SJCRH30 (cell line): Measurements from ENCODE around the gene PTCHD1. TPM values are rescaled to one million over a fixed set of nuclear protein-coding genes. Genes with fewer than 3 reads are reported as not detected.

Experiments used
- DNase-seq, 2 experiments: peaks; one replicate each; pipeline ENCODE4 v3.0.0-alpha.2; 2015 to 2020
- H3K27ac ChIP-seq: fragments of 250-450 bp; sonication (Bioruptor Pico); 2 replicates; pipeline ENCODE4 v1.5.1; 2020; ENCODE audit warnings: mild to moderate bottlenecking, moderate library complexity
- H3K27me3 ChIP-seq: fragments of 250-450 bp; sonication (Bioruptor Pico); 2 replicates; pipeline ENCODE4 v1.5.1; 2020; ENCODE audit warnings: mild to moderate bottlenecking, moderate library complexity
- H3K36me3 ChIP-seq: fragments of 250-450 bp; sonication (Bioruptor Pico); 2 replicates; pipeline ENCODE4 v1.5.1; 2020; ENCODE audit warnings: mild to moderate bottlenecking, moderate library complexity
- H3K4me1 ChIP-seq: fragments of 250-450 bp; sonication (Bioruptor Pico); 2 replicates; pipeline ENCODE4 v1.5.1; 2020; ENCODE audit warnings: mild to moderate bottlenecking, moderate library complexity
- H3K4me3 ChIP-seq: fragments of 250-450 bp; sonication (Bioruptor Pico); 2 replicates; pipeline ENCODE4 v1.5.1; 2020; ENCODE audit warnings: mild to moderate bottlenecking, moderate library complexity
- H3K9me3 ChIP-seq: fragments of 250-450 bp; sonication (Bioruptor Pico); replicated peaks from 2 replicates; pipeline ENCODE4 v1.5.1; 2020; ENCODE audit warnings: mild to moderate bottlenecking, moderate library complexity
- total RNA-seq: library from RNA; depleted of rRNA; stranded (reverse); fragments of >200 nt; shearing (Covaris generic); gene quantifications from 2 replicates; pipeline ENCODE4 v1.2.3, GENCODE V29; 2014

PTCHD1 gene
- total RNA-seq, 1 experiment from 2014 or later = 0.43 TPM

GRCh38 chrX:23332888-23333821 is 1.5 kb upstream of the PTCHD1 start:
- no peaks in the 10 kb centered on the region for H3K4me1 ChIP-seq
- H3K27ac ChIP-seq = no peak overlapping the region
- no peak for DNase-seq
- H3K4me3 ChIP-seq = no peak overlapping the region; the same call in 1 of the 2 replicates
- no peaks in the 10 kb centered on the region for H3K27me3 ChIP-seq
- H3K36me3 ChIP-seq = no peaks in the 10 kb centered on the region
- no peaks in the 10 kb centered on the region for H3K9me3 ChIP-seq

GRCh38 chrX:23333842-23334520 is 668 bp upstream of the PTCHD1 start:
- no peaks in the 10 kb centered on the region for H3K9me3 ChIP-seq
- H3K4me1 ChIP-seq = no peaks in the 10 kb centered on the region
- no peak overlapping the region for H3K27ac ChIP-seq
- peak; percentile 21 to 28 for DNase-seq
- H3K27me3 ChIP-seq = no peaks in the 10 kb centered on the region
- peak overlapping the region; percentile 46 for H3K4me3 ChIP-seq
- no peaks in the 10 kb centered on the region for H3K36me3 ChIP-seq

DNA sequence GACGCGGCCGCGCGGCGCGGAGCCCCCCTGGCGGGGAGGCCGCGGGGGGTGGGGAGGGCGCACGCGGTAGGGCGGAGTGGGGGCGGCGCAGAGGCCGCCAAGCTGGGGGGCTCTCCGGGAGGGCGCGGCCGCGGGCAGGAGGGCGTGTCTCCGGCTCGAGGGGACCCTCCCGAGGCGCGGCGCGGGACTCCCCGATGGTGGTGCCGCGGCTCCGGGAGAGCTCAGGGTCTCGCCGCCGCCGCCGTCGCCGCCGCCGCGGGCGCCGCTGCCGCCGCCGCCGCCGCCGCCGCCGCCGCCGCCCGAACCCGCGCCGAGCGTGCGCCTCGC is 165 bp upstream of the PTCHD1 start:
- peak overlapping the region; percentile 46 for H3K4me3 ChIP-seq
- H3K9me3 ChIP-seq = no peaks in the 10 kb centered on the region

GRCh38 chrX:23338334-23338733 is 3.7 kb downstream of the PTCHD1 start:
- no peaks in the 10 kb centered on the region for H3K9me3 ChIP-seq
- no peaks in the 10 kb centered on the region for H3K36me3 ChIP-seq
- H3K27me3 ChIP-seq = no peaks in the 10 kb centered on the region
- no peak for DNase-seq
- no peak overlapping the region for H3K27ac ChIP-seq
- H3K4me1 ChIP-seq = no peaks in the 10 kb centered on the region
- H3K4me3 ChIP-seq = no peak overlapping the region

More for the DNA sequence above, 165 bp upstream of the PTCHD1 start:
- no peaks in the 10 kb centered on the region for H3K36me3 ChIP-seq
- H3K27ac ChIP-seq = no peak overlapping the region
- DNase-seq = no peak
- H3K4me1 ChIP-seq = no peaks in the 10 kb centered on the region
- no peaks in the 10 kb centered on the region for H3K27me3 ChIP-seq

DNA sequence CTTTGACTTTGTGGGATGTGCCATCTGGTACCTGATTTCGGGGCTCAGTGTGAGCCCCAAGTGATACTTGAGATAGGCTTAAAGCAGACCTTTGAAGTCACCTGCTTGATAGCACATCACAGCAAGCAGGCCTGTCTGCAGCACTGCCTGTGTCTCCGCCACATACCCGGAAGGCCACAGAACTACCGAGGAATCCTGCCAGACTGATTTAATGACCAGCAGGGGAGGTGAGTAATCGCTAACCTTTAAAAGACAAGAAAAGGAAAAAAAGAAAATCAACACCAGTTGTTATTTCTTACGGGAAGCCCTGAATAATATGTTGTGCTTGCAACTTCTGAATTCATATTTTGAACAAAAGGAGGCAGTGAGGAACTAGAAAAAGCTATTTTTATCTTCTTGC is 6.8 kb downstream of the PTCHD1 start:
- Histone ChIP-seq H3K4me3 (no peak overlapping the region), H3K9me3 (no peaks in the 10 kb centered on the region), H3K27ac (no peak overlapping the region), H3K27me3 (no peaks in the 10 kb centered on the region), H3K36me3 (no peaks in the 10 kb centered on the region), H3K4me1 (no peaks in the 10 kb centered on the region)
- DNase-seq = no peak

DNA sequence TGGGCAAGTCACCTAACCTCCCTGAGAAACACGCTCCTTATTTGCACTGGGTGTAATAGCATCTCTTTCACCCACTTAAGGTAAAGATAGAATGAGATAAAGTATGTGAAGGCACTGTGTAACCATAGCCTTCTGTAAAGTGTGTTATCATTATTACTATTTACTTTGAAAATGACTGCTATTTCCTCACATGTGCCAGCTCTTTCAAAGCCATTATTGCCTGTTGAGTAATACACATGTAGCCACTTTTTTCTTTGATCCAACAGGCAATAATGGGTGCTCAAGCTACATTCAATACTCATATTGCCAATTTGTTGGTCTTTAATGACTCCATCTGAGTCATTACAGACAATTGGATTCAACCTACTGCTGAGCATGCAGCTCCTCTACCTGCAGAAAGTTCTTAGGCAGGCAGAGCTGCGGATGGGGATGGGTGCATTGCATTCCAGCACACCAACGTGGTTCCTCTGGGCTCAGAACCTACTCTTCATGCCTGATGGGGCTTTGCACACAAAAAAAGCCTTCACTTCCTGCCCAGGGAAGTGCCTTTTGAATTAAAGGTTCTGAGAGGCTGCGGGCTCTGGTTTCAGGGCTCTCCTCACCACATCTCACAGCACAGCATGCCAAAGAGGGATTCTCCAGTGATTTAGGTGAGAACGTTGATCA is 9.7 kb downstream of the PTCHD1 start:
- no peak overlapping the region for H3K27ac ChIP-seq
- H3K4me3 ChIP-seq = no peak overlapping the region
- H3K27me3 ChIP-seq = no peaks in the 10 kb centered on the region
- DNase-seq = no peak
- H3K36me3 ChIP-seq = no peaks in the 10 kb centered on the region
- no peaks in the 10 kb centered on the region for H3K4me1 ChIP-seq
- H3K9me3 ChIP-seq = no peaks in the 10 kb centered on the region

DNA sequence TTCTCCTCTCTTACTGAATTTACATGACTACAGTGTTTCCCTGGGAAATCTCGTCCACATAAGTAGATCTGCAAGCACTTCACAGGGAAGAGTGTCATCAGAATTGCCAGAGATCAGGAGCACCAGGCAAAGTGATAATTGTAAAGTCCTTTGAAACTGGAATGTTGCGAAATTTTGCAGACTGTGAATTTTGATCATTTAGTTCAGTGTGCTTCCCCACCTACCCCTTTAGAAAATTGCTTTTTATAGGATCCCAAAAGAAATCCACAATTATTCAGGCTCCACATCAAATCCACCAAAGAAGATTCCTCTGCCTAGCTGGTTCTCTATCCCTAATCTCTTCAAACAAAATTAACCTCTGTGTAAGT is 10.2 kb downstream of the PTCHD1 start:
- Histone ChIP-seq H3K9me3 (no peaks in the 10 kb centered on the region), H3K27me3 (no peaks in the 10 kb centered on the region), H3K4me1 (no peaks in the 10 kb centered on the region), H3K4me3 (no peak overlapping the region), H3K36me3 (no peaks in the 10 kb centered on the region), H3K27ac (no peak overlapping the region)
- DNase-seq = no peak

- H3K4me1 ChIP-seq = no peaks in the 10 kb centered on the region
- no peak for DNase-seq
- no peaks in the 10 kb centered on the region for H3K9me3 ChIP-seq
- H3K27ac ChIP-seq = no peak overlapping the region
- H3K4me3 ChIP-seq = no peak overlapping the region
- H3K36me3 ChIP-seq = no peaks in the 10 kb centered on the region
- H3K27me3 ChIP-seq = no peaks in the 10 kb centered on the region
Observed at GRCh38 chrX:23356189-23356588, 21.5 kb downstream of the PTCHD1 start.

DNA sequence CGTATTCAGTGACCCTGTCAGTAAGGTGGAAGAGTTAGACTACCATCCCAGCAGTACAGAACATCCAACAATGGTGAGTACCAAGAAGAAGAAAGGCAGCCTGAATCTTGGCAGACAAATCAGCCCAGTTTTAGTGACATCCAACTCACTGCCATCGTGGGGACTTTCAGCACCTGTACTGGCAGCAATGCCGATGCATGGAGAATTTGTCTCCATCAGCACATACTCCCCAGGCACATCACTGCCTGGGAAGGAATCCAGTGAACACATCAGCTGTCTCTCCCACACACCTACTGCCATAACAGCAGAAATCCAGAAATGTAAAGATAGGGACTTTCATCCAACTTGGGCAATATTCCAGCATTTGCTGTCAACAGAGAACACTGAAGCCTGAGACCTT is 29.8 kb downstream of the PTCHD1 start:
- no peaks in the 10 kb centered on the region for H3K27me3 ChIP-seq
- H3K27ac ChIP-seq = no peak overlapping the region
- H3K9me3 ChIP-seq = no peaks in the 10 kb centered on the region
- no peaks in the 10 kb centered on the region for H3K36me3 ChIP-seq
- DNase-seq = no peak
- peaks cover 4% of the 10 kb centered on the region for H3K4me1 ChIP-seq
- H3K4me3 ChIP-seq = no peak overlapping the region

DNA sequence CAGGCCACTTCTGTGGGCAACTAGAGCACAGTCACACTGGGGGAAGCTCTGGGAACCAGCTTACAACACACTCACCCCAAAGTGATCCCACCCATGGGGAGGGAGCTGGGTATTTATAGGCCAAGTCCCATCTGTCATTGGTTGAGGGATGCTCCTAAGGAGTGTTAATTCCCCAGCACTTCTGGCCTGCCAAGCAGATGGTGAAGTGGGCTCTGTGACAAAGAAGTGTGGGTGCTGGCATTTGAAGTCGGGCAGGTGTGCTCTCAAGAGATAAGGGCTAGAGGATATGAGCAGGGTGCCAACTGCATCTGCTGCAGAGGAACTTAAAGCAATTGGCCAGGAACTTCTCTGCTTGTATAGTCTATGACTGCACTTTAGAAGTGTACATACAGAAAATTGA is 30.9 kb downstream of the PTCHD1 start:
- Histone ChIP-seq H3K9me3 (no peaks in the 10 kb centered on the region), H3K36me3 (no peaks in the 10 kb centered on the region), H3K4me3 (no peak overlapping the region), H3K27ac (no peak overlapping the region), H3K27me3 (no peaks in the 10 kb centered on the region), H3K4me1 (peaks cover 9% of the 10 kb centered on the region)
- DNase-seq = peak in 1 of 2 experiments; percentile 29

GRCh38 chrX:23366914-23367313 is 32.3 kb downstream of the PTCHD1 start:
- no peak overlapping the region for H3K4me3 ChIP-seq
- no peaks in the 10 kb centered on the region for H3K36me3 ChIP-seq
- H3K27me3 ChIP-seq = no peaks in the 10 kb centered on the region
- no peak overlapping the region for H3K27ac ChIP-seq
- H3K9me3 ChIP-seq = no peaks in the 10 kb centered on the region
- peaks cover 10% of the 10 kb centered on the region for H3K4me1 ChIP-seq
- DNase-seq = no peak

GRCh38 chrX:23369027-23369426 is 34.4 kb downstream of the PTCHD1 start:
- H3K27ac ChIP-seq = no peak overlapping the region
- H3K36me3 ChIP-seq = no peaks in the 10 kb centered on the region
- no peaks in the 10 kb centered on the region for H3K27me3 ChIP-seq
- H3K4me1 ChIP-seq = peaks cover 27% of the 10 kb centered on the region
- no peak overlapping the region for H3K4me3 ChIP-seq
- no peaks in the 10 kb centered on the region for H3K9me3 ChIP-seq
- DNase-seq = peak in 1 of 2 experiments; percentile 31

DNA sequence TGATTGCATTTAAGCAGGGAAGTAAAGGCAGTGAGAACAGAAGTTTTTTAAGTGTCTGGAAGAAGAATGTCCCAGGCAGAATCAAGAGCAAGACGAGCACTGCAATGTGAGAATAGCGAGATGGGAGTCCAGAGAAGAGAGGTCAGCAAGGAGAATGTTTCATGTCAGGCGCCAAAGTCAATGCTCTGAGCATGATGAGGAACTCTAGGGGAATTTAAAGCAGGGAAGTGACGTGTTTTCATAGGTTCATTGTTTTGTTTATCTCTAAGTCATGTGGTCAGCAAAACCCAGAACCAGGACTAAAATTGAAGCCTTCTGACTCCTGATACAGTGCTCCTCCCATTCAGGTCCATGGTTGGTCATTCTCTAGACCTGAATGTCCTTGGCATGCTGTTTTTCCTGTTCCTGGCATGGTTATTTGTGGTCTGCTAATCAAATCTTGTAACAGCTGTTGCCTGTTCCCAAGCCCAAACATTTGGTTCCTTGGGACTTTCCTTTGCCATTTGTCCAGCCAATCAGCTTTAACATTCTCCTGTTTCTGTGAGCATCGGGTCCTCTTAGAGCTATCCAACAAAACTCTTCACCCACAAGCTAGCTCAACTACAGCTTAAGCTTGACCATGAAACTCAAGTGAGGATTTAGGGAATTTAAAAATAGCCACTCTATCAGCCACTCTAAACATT is 37.7 kb downstream of the PTCHD1 start:
- Histone ChIP-seq H3K36me3 (no peaks in the 10 kb centered on the region), H3K27me3 (no peaks in the 10 kb centered on the region), H3K4me1 (peaks cover 27% of the 10 kb centered on the region), H3K27ac (peak overlapping the region; percentile 8; the same call in 1 of the 2 replicates), H3K4me3 (no peak overlapping the region), H3K9me3 (no peaks in the 10 kb centered on the region)
- DNase-seq = peak; percentile 53 to 82

DNA sequence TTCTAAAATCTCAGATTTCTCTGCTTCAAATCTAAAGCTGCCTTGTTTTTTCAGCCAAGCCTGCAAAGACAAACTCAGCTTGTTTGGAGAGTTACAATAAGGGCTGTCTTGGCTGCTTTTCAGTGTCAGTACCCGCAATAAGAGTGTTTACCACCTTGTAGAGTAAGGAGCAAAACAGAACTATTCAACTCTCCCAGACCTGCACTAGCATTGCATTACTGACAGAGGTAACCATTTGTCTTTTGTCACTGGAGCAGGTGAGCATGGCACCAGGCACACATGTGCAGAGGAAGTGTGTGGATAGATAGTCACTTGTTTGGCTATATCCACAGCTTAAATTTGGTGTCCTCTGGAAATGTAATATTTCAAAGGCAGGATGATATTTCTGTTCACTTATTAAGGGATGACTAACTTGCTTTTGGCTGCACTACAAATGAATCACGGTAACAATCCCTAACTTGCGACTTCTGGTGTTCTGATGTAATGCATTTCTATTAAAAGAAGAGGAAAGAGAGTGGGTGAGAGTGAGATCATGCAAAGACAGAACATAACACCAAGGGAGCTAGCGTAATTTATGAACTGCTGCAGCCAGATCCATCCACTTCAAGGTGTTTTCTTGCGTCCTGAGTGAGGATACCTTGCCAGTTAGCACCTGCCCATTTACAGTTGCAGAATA is 38.6 kb downstream of the PTCHD1 start:
- H3K27me3 ChIP-seq = no peaks in the 10 kb centered on the region
- H3K4me3 ChIP-seq = no peak overlapping the region
- H3K36me3 ChIP-seq = no peaks in the 10 kb centered on the region
- H3K4me1 ChIP-seq = peaks cover 27% of the 10 kb centered on the region
- DNase-seq = peak in 1 of 2 experiments; percentile 13
- H3K27ac ChIP-seq = peak overlapping the region; percentile 8; the same call in 1 of the 2 replicates
- no peaks in the 10 kb centered on the region for H3K9me3 ChIP-seq
